GM19043 (cell line): ENCODE results near the gene NTM.

Experiments
- ATAC-seq: cut with Tn5 transposase; IDR thresholded peaks from one replicate; pipeline ENCODE4 v1.9.1; 2021; ENCODE audit warnings: low read depth; ENCODE audit not compliant: unreplicated experiment

Gene NTM

GRCh38 chr11:131693756-131694155 lies 323.3 kb downstream of the NTM start:
- no peak for ATAC-seq

GRCh38 chr11:131694526-131695424 lies 324.4 kb downstream of the NTM start:
- peak; percentile 81 for ATAC-seq

DNA sequence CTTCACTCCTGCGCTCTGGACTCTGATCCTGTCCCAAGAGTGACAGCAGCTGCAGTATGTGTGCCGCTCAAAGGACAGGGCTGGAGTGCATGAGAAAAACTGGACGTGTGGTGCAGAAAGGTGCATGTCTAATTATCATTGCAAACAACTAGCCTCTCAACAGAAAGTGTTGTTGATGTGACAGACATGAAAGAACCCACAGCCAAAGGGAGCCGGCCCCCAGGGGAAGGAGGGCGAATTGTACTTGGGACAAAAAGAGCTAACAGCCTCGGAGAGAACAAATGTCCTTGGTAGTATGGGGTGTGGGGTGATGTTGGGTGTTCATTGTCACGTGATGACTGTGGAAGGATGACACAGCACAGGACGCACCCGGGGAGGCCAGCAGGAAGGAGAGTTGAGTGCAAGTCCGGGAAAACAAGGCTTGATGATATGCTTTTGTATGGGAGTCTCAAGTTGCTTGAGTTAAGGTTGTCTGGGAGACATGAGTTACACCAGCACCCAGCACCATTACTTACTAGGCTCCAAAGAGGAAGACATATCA lies 325.5 kb downstream of the NTM start:
- ATAC-seq: no peak

- no peak for ATAC-seq
Measured at GRCh38 chr11:131696690-131697089, 326.3 kb downstream of the NTM start.

- no peak for ATAC-seq
Measured at GRCh38 chr11:131703311-131703710, 332.9 kb downstream of the NTM start.

GRCh38 chr11:131704682-131705081 lies 334.3 kb downstream of the NTM start:
- ATAC-seq: no peak

DNA sequence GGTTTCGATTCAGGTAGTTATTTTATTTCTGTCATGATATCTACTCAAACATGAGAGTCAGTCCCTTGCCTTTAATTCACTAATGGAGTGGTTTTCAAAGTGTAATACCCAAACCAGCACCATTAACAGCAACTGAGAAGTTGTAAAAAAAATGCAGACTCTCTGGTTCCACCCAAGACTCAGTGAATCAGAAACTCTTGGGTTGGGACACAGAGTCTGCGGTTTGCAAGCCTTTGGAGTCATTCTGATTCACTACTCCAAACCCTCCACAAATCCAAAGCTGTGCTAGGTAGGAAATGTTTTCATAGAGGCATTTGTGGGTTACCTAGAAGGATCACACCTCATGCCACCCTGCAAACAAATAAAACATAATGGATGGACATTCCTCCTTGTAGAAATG lies 340.1 kb downstream of the NTM start:
- ATAC-seq: no peak

DNA sequence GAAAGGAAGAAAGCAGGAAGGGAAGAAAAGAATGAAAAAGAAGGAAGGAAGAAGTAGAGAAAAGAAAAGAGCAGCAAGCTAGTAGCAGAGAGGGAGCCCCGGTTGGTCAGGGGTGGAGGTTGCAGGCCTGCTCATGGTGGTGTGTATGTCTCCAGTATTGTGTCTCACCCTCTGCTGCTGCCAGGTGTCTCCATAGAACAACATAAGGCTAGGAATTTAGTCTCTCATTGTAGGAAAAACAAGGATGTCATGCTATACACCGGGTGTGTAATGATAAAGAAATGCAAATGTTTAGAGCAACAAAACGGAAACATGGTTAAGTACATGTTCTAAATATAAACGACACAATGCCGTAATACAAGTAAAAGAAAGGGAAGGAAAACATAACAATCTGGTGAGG lies 342.5 kb downstream of the NTM start:
- no peak for ATAC-seq

GRCh38 chr11:131713529-131714134 lies 343.2 kb downstream of the NTM start:
- ATAC-seq: no peak

GRCh38 chr11:131717616-131718015 lies 347.2 kb downstream of the NTM start:
- no peak for ATAC-seq

- no peak for ATAC-seq
Measured at GRCh38 chr11:131723088-131723487, 352.7 kb downstream of the NTM start.

GRCh38 chr11:131724436-131724975 lies 354.1 kb downstream of the NTM start:
- no peak for ATAC-seq

- ATAC-seq: no peak
Measured at GRCh38 chr11:131734871-131735270, 364.5 kb downstream of the NTM start.

- no peak for ATAC-seq
Measured at GRCh38 chr11:131737357-131737756, 366.9 kb downstream of the NTM start.

DNA sequence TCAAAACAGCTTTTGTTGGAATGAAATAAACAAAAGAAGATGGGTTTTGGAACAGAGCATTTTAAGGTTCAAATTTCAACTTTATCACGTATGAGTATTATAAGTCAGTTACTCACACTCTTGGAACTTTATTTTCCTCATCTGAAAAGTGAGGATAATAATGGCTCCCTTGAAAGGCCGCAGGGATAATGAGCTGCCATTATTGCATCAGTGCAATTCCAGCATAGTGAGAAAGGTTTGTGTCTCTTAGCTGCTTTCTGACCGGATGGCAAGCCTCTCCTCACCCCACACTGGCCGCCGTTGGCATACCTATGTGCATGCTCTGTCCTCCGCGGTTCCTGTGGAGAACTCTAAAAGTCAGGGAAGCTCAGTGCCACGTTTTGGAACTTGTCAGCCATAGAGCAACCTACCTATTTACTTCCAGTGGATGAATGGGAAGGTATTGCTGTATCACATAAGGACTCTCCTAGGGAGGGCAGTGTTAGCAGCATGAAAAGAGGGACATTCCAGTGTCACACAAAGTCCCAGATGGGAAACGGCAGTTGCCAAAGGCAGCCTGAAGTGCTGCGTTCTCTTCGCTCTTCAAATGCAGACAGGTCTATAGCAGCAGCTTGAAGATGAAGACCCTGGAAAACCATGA lies 368.9 kb downstream of the NTM start:
- ATAC-seq: no peak

DNA sequence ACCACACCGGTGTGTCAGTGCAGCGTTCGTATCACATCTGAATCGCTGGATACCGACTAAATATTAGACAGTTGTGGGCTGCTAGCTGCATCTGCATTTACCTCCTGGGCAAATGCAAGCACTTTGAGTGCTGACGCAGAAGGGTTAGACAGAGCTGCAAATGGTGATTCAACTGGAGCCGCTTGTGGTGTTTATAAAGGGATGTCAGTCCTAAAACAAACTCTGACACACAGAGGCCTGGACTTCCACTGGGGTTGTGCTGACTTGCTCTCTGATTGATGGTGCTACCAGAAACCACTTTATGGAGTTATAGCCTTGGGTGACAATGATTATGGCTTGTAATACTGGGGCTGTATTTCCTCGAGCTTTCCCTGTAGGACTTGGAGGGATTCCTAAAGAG lies 374.4 kb downstream of the NTM start:
- ATAC-seq: no peak

DNA sequence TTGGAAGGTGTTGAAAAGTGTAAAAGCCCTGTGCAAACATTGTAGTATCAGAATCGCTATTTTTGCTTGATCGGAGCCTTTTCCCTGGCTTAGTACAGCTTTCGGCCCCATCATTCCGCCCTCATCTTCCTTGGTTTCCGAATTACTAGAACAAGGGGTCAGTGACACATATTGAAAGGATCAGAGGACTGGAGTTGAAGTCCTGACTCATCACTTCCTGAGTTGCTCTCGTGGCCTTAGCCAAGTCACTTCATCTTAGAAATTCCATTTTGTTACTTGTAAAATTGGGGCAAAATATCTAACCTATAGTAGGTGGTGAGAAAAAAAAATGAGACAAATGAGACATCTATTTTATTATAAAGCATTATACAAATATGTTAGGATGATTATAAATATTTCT lies 375.0 kb downstream of the NTM start:
- ATAC-seq: no peak

GRCh38 chr11:131746201-131746600 lies 375.8 kb downstream of the NTM start:
- no peak for ATAC-seq

- ATAC-seq: no peak
Measured at GRCh38 chr11:131748151-131749050, 378.0 kb downstream of the NTM start.

GRCh38 chr11:131749101-131749500 lies 378.7 kb downstream of the NTM start:
- ATAC-seq: no peak
